SU-DHL-6 (cell line): ENCODE data around the gene EPB41L5.

Source experiments
- H2AFZ ChIP-seq: fragments of 200-600 bp; sonication (generic); 2 replicates; pipeline ENCODE4 v1.6.1; 2014; ENCODE audit warnings: low read depth, mild to moderate bottlenecking, moderate library complexity, mixed read lengths, antibody characterized with exemption, low read length; ENCODE audit not compliant: severe bottlenecking
- H3F3A ChIP-seq: fragments of 200-600 bp; shearing (Covaris generic); 2 replicates; pipeline ENCODE4 v1.6.0; 2016; ENCODE audit warnings: antibody characterized with exemption, mild to moderate bottlenecking; ENCODE audit not compliant: insufficient read depth
- H3K27ac ChIP-seq: fragments of 200-600 bp; sonication (generic); 2 replicates; pipeline ENCODE4 v1.5.1; 2016; ENCODE audit warnings: low read depth, mild to moderate bottlenecking, low read length, moderate library complexity, mixed read lengths
- H3K27me3 ChIP-seq: fragments of 200-600 bp; sonication (generic), shearing (Covaris generic); 2 replicates; pipeline ENCODE4 v1.6.0; 2014; ENCODE audit warnings: mild to moderate bottlenecking, low read length
- H3K36me3 ChIP-seq: fragments of 200-600 bp; sonication (generic); 2 replicates; pipeline ENCODE4 v1.6.1; 2014; ENCODE audit warnings: mild to moderate bottlenecking, low read length, mixed read lengths
- H3K4me2 ChIP-seq: fragments of 300-600, 200-600 bp; shearing (Covaris generic), sonication (generic); 2 replicates; pipeline ENCODE4 v1.6.0; 2014; ENCODE audit warnings: low read length, low read depth, mild to moderate bottlenecking; ENCODE audit not compliant: poor library complexity, severe bottlenecking
- H3K4me3 ChIP-seq: fragments of 200-600 bp; sonication (generic); 2 replicates; pipeline ENCODE4 v1.5.1; 2014; ENCODE audit warnings: antibody characterized with exemption, low read length, mild to moderate bottlenecking, mixed read lengths; ENCODE audit not compliant: insufficient read depth, poor library complexity, severe bottlenecking
- H3K79me2 ChIP-seq: fragments of 200-600 bp; sonication (generic); 2 replicates; pipeline ENCODE4 v1.6.1; 2014; ENCODE audit warnings: mild to moderate bottlenecking, low read length, moderate library complexity; ENCODE audit not compliant: insufficient read depth
- H3K9ac ChIP-seq: fragments of 200-600 bp; sonication (generic); 2 replicates; pipeline ENCODE4 v1.7.0; 2014; ENCODE audit warnings: mild to moderate bottlenecking, low read length
- H3K9me2 ChIP-seq: fragments of 200-600 bp; sonication (generic); replicated peaks from 2 replicates; pipeline ENCODE4 v1.6.1; 2014; ENCODE audit warnings: low read length; ENCODE audit not compliant: insufficient read depth
- H3K9me3 ChIP-seq: fragments of 200-600 bp; sonication (generic); 2 replicates; pipeline ENCODE4 v1.6.1; 2014; ENCODE audit warnings: low read length, mixed read lengths; ENCODE audit not compliant: insufficient read depth
- H4K20me1 ChIP-seq: fragments of 200-600 bp; sonication (generic); 2 replicates; pipeline ENCODE4 v1.6.1; 2014; ENCODE audit warnings: low read depth, mild to moderate bottlenecking, antibody characterized with exemption, low read length, moderate library complexity, mixed read lengths
- CTCF ChIP-seq: fragments of 200-600 bp; sonication (generic); IDR thresholded peaks from one replicate; pipeline ENCODE4 v1.5.1; 2017; ENCODE audit warnings: antibody characterized with exemption, mild to moderate bottlenecking, low read length, moderate library complexity; ENCODE audit not compliant: insufficient read depth, poor library complexity, severe bottlenecking
- EZH2phosphoT487 ChIP-seq: fragments of 200-600 bp; sonication (generic), shearing (Covaris generic); conservative IDR thresholded peaks from 2 replicates; pipeline ENCODE4 v1.6.1; 2018; ENCODE audit warnings: mild to moderate bottlenecking, antibody characterized with exemption, low read length, moderate library complexity, mixed read lengths

Gene EPB41L5

GRCh38 chr2:120034621-120035020, 21.7 kb downstream of the EPB41L5 start:
- H3K79me2 ChIP-seq, result no peaks in the 10 kb centered on the region
- no peaks in the 10 kb centered on the region for H3F3A ChIP-seq
- H2AFZ ChIP-seq, result no peak overlapping the region
- no peak overlapping the region for H3K9ac ChIP-seq
- no peak overlapping the region for H3K4me3 ChIP-seq
- H3K9me3 ChIP-seq, result no peaks in the 10 kb centered on the region
- no peak overlapping the region for H3K27ac ChIP-seq
- no peak for TF ChIP-seq CTCF
- no peak for TF ChIP-seq EZH2phosphoT487
- H3K27me3 ChIP-seq, result no peaks in the 10 kb centered on the region
- H4K20me1 ChIP-seq, result 0 out of 2 replicates have a peak, but pooled peaks cover 2% of the 10 kb centered on the region
- H3K36me3 ChIP-seq, result no peaks in the 10 kb centered on the region
- H3K9me2 ChIP-seq, result no peaks in the 10 kb centered on the region
- H3K4me2 ChIP-seq, result no peak overlapping the region

- no peaks in the 10 kb centered on the region for H3F3A ChIP-seq
- no peak overlapping the region for H3K9ac ChIP-seq
- no peak overlapping the region for H3K4me2 ChIP-seq
- 0 out of 2 replicates have a peak, but pooled peaks cover 2% of the 10 kb centered on the region for H4K20me1 ChIP-seq
- H3K4me3 ChIP-seq, result no peak overlapping the region
- no peaks in the 10 kb centered on the region for H3K9me2 ChIP-seq
- TF ChIP-seq CTCF (no peak), EZH2phosphoT487 (no peak)
- no peaks in the 10 kb centered on the region for H3K79me2 ChIP-seq
- H3K36me3 ChIP-seq, result no peaks in the 10 kb centered on the region
- no peaks in the 10 kb centered on the region for H3K27me3 ChIP-seq
- no peak overlapping the region for H3K27ac ChIP-seq
- no peak overlapping the region for H2AFZ ChIP-seq
- H3K9me3 ChIP-seq, result no peaks in the 10 kb centered on the region
These were observed 23.3 kb downstream of the EPB41L5 start for GRCh38 chr2:120036145-120036544.

- Histone ChIP-seq H3K4me2 (no peak overlapping the region), H3K36me3 (no peaks in the 10 kb centered on the region), H3K4me3 (no peak overlapping the region), H3K9me3 (no peaks in the 10 kb centered on the region), H3K9me2 (no peaks in the 10 kb centered on the region), H2AFZ (no peak overlapping the region), H3K9ac (no peak overlapping the region), H4K20me1 (0 out of 2 replicates have a peak, but pooled peaks cover 2% of the 10 kb centered on the region), H3K27me3 (no peaks in the 10 kb centered on the region), H3K27ac (no peak overlapping the region), H3F3A (no peaks in the 10 kb centered on the region), H3K79me2 (no peaks in the 10 kb centered on the region)
- TF ChIP-seq CTCF, result no peak
- no peak for TF ChIP-seq EZH2phosphoT487
These were observed 25.2 kb downstream of the EPB41L5 start for GRCh38 chr2:120037995-120038541.
